A549 (cell line): ENCODE results near the gene RAP1B.
"Not testable (repeated sequence)": the region's sequence is repeated elsewhere in the genome, so short reads cannot be mapped to it uniquely, and the experiment has no call there.

Experiments
- KDM5A ChIP-seq: fragments of 200-600 bp; sonication (generic); IDR thresholded peaks from 2 replicates; pipeline ENCODE4 v1.6.1; 2016; ENCODE audit warnings: antibody characterized with exemption, mild to moderate bottlenecking
- MYC ChIP-seq: IDR thresholded peaks from 2 replicates; pipeline ENCODE4 v1.6.1; 2012; ENCODE audit warnings: mild to moderate bottlenecking, inconsistent platforms, low read length, improper control_type of control experiment, borderline replicate concordance
- POLR2A ChIP-seq: IDR thresholded peaks from 2 replicates; pipeline ENCODE4 v1.6.1; 2012; ENCODE audit warnings: mild to moderate bottlenecking, low read length
- RCOR1 ChIP-seq: fragments of 150-350 bp; IDR thresholded peaks from 2 replicates; pipeline ENCODE4 v1.6.1; 2014; ENCODE audit warnings: antibody characterized with exemption, low read length, low read depth
- TF ChIP-seq, protein P1 (sequence below): fragments of >200 bp; sonication (Bioruptor Twin); formaldehyde crosslinking; IDR thresholded peaks from 3 replicates; pipeline ENCODE4 v1.5.1; 2016
- TF ChIP-seq, protein P2 (sequence below): IDR thresholded peaks from 2 replicates; pipeline ENCODE4 v1.6.1; 2012

DNA sequence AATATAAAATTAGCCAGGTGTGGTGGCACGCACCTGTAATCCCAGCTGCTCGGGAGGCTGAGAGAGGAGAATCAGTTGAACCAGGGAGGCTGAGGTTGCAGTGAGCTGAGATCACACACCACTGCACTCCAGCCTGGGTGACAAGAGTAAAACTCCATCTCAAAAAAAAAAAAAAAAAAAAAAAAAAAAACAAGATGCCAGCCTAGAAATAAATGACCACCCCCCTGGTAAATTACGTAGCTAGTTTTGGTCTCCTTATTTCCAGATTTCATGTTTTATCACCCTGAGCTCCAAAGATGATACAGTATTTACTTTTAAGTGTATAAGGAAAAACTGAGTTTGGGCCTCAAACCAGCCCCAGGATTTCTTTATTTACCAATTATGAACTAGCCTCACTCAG lies 26.7 kb downstream of the RAP1B start:
- TF ChIP-seq, protein P1, sequence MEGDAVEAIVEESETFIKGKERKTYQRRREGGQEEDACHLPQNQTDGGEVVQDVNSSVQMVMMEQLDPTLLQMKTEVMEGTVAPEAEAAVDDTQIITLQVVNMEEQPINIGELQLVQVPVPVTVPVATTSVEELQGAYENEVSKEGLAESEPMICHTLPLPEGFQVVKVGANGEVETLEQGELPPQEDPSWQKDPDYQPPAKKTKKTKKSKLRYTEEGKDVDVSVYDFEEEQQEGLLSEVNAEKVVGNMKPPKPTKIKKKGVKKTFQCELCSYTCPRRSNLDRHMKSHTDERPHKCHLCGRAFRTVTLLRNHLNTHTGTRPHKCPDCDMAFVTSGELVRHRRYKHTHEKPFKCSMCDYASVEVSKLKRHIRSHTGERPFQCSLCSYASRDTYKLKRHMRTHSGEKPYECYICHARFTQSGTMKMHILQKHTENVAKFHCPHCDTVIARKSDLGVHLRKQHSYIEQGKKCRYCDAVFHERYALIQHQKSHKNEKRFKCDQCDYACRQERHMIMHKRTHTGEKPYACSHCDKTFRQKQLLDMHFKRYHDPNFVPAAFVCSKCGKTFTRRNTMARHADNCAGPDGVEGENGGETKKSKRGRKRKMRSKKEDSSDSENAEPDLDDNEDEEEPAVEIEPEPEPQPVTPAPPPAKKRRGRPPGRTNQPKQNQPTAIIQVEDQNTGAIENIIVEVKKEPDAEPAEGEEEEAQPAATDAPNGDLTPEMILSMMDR = not testable (repeated sequence)
- TF ChIP-seq RCOR1, KDM5A, MYC, POLR2A: not testable (repeated sequence)
- TF ChIP-seq, protein P2, sequence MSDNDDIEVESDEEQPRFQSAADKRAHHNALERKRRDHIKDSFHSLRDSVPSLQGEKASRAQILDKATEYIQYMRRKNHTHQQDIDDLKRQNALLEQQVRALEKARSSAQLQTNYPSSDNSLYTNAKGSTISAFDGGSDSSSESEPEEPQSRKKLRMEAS = not testable (repeated sequence)
